A204.1 (cell line): ENCODE results near the gene SUMO4.
"Not testable (repeated sequence)": the region's sequence is repeated elsewhere in the genome, so short reads cannot be mapped to it uniquely, and the experiment has no call there.

Experiments
- FAIRE-seq: peaks from 2 replicates; lab custom pipeline; 2012; peaks lifted over from hg19 to GRCh38; lab: Jason Lieb, UNC

The SUMO4 gene

GRCh38 chr6:149431905-149432775, 32.1 kb downstream of the SUMO4 start:
- no peak for FAIRE-seq

DNA sequence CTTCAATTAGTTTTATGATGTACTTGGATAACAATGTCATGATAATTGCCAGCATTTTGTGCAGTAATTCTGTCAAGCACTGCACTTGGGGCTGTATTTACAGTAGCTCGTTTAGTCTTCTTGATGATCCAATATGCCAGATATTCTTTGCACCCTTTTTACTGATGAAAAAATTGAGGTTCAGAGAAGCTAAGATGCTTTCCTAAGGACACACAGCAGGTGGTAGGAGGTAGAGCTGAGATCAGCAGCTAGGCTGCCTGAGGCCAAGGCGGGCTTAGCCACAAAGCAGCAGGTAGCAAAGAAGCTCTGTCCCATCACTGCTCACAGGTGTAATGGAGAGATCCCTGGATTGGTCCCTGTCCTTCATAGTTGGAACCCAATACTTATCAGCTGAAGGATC, 33.3 kb downstream of the SUMO4 start:
- FAIRE-seq: no peak

DNA sequence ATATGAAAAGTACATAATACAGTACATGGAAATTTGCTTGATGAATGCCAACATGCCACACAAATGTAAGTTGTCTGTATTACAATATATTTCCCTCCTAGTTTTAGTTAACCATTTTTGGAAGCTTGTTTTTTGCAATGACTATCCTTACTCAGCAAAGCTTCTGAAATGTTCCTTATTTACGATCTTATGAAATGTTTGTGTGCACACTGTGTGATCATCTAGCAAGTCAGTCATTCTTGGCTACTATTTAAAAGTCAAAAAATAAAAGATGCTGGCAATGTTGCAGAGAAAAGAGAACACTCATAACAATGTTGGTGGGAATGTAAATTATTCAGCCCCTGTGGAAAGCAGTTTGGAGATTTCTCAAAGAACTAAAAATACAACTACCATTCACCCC, 33.8 kb downstream of the SUMO4 start:
- no peak for FAIRE-seq

- FAIRE-seq: no peak
These were observed 36.0 kb downstream of the SUMO4 start for GRCh38 chr6:149435919-149436586.

DNA sequence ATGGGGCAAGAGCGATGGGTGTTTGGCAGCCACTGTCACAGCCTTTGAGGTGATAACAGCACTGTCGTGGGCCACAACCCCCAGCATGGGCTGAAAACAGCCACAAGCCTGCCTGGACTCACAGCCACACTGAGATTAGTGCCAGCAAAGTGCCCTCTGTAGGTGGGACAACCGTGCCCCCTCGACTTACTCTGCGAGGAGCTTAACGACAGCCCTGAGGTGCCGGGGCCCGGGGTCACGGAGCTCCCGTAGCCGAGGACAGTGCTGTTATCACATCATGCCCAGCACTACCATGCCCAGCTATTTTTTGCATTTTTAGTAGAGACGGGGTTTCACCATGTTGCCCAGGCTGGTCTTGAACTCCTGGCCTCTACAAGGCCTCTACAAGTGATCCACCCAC, 36.6 kb downstream of the SUMO4 start:
- no peak for FAIRE-seq

- no peak for FAIRE-seq
These were observed 37.1 kb downstream of the SUMO4 start for GRCh38 chr6:149437212-149437611.

DNA sequence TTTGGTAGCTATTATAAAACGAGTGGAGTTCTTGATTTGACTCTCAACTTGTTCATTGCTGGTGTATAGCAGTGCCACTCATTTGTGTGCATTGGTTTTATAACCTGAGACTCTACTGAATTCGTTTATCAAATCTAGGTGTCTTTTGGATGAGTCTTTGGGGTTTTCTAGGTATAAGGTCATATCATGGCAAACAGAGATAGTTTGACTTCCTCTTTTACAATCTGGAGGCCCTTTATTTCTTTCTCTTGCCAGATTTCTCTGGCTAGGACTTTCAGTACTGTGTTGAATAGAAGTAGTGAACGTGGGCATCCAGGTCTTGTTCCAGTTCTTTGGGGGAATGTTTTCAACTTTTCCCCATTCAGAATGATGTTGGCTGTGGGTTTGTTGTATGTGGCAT, 38.8 kb downstream of the SUMO4 start:
- no peak for FAIRE-seq

DNA sequence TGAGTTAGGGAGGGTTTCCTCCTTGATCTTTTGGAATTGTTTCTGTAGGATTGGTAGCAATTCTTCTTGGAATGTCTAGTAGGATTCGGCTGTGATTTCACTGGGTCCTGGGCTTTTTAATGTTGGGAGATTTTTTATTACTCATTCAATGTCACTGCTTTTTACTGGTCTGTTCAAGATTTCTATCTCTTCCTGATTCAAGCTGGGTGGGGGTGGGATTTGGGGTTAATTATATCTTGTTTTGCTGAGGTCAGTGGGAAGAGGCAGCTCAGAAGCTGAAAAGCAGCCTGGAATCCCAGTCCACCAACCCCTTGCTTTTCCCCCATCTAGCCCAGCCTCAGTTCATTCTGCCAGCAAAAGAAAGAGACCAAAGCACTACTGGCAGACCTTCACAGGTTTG, 39.6 kb downstream of the SUMO4 start:
- FAIRE-seq: no peak

DNA sequence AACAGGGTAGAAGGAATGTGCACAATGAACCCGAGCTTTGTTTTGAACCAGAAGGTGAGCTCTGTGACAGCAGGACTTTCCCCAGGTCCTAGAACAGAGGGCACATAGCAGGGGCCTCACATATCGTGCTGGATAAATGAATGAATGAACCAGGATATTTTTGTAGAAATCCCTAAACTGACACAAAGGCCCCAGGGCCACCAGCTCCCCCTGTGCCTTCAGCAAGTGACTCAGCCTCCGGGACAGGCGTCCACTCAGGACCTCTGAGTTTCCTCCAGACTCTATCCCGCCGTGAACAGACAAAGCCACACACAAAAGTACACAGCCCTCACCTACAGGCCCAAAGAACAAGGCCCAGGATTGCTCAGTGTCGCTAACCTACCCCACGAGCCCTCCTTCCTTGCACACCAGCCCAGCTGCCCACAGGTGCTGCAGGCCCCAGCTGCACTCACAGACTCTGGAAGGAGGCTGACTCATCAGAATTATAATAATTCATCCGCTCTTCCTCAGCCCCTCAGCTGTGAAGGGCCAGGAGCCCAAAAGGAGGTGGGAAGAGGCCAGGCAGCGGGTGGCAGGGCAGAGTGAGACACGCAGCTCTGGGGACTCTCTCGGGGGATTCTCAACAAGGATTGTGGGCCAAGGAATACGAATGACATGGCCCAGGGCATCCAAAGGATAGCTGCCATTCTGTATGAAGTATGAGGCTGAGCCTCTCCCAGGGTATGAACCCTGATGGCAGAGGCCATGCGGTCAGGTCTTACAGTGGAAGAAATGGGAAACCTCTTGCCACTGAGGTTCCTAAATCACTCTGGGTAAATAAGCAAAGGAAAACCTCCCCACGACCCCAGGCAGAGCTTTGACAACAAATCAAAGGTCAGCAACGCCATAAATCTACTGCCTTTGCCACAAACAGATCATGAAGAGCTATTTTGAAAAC, 40.9 kb downstream of the SUMO4 start:
- FAIRE-seq: no peak

GRCh38 chr6:149441740-149442139, 41.7 kb downstream of the SUMO4 start:
- FAIRE-seq: no peak

- no peak for FAIRE-seq
These were observed 43.5 kb downstream of the SUMO4 start for GRCh38 chr6:149443411-149444181.

- not testable (repeated sequence) for FAIRE-seq
These were observed 44.5 kb downstream of the SUMO4 start for GRCh38 chr6:149444360-149445094.

- FAIRE-seq: no peak
These were observed 45.0 kb downstream of the SUMO4 start for GRCh38 chr6:149445095-149445466.

DNA sequence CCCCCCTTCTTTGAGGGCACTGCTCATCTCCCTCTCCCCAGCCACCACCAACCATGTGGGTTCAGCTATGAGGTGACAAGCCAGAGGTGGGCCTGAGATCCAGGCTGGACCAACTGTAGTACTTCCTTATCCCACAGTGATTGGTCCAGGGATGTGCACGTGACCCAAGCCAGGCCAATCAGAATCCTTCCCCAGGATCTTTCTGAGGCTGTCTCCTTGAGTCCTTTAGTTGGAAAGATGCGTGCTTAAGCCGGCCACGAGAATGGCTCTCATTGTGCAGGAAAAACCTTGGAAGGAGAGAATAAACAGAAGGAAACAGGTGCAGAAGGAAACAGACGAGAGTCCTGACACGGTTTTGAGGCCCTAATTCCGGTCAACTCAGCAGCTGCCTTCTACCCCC, 45.5 kb downstream of the SUMO4 start:
- FAIRE-seq: no peak

- no peak for FAIRE-seq
These were observed 46.8 kb downstream of the SUMO4 start for GRCh38 chr6:149446791-149447376.

- no peak for FAIRE-seq
These were observed 48.9 kb downstream of the SUMO4 start for GRCh38 chr6:149448821-149449453.

- FAIRE-seq: no peak
These were observed 50.0 kb downstream of the SUMO4 start for GRCh38 chr6:149449831-149450678.
